HUES64 (cell line): ENCODE results near the gene PREX1.

ENCODE experiments used
- H3K27ac ChIP-seq: 2 replicates; pipeline ENCODE4 v1.7.0; 2013; ENCODE audit warnings: low read depth, low read length, inconsistent platforms
- H3K27me3 ChIP-seq: 2 replicates; pipeline ENCODE4 v1.6.1; 2013; ENCODE audit warnings: mild to moderate bottlenecking, low read length; ENCODE audit not compliant: insufficient read depth
- H3K36me3 ChIP-seq: 2 replicates; pipeline ENCODE4 v1.6.1; 2013; ENCODE audit warnings: mild to moderate bottlenecking, low read length; ENCODE audit not compliant: insufficient read depth
- H3K4me1 ChIP-seq: 2 replicates; pipeline ENCODE4 v1.6.1; 2013; ENCODE audit warnings: mild to moderate bottlenecking, low read length, moderate library complexity; ENCODE audit not compliant: insufficient read depth
- H3K4me3 ChIP-seq: 2 replicates; pipeline ENCODE4 v1.5.1; 2013; ENCODE audit warnings: mild to moderate bottlenecking, low read length, moderate library complexity
- H3K9ac ChIP-seq: 2 replicates; pipeline ENCODE4 v1.6.1; 2013; ENCODE audit warnings: mild to moderate bottlenecking, low read depth, low read length
- H3K9me3 ChIP-seq: 2 replicates; pipeline ENCODE4 v1.6.1; 2013; ENCODE audit warnings: low read depth, low read length; ENCODE audit not compliant: insufficient read depth
- WGBS: fragments of 150-250, 120-280 bp; methylation state at CpG from one replicate; pipeline ENCODE4 v1.1.7; 2013; ENCODE audit warnings: missing lambda C conversion rate; 5-methylcytosine and 5-hydroxymethylcytosine counted together

Gene PREX1

GRCh38 chr20:48635791-48636267, 192.0 kb downstream of the PREX1 start:
- Histone ChIP-seq H3K36me3 (peaks cover 11% of the 10 kb centered on the region; the same call in 1 of the 2 replicates), H3K4me1 (no peaks in the 10 kb centered on the region), H3K4me3 (no peak overlapping the region), H3K9me3 (no peaks in the 10 kb centered on the region), H3K9ac (no peak overlapping the region), H3K27ac (no peak overlapping the region), H3K27me3 (no peaks in the 10 kb centered on the region)
- WGBS = 37% methylated on average over 5 of the region's 5 CpGs

- Histone ChIP-seq H3K36me3 (peaks cover 11% of the 10 kb centered on the region; the same call in 1 of the 2 replicates), H3K4me1 (no peaks in the 10 kb centered on the region), H3K9me3 (no peaks in the 10 kb centered on the region), H3K27me3 (no peaks in the 10 kb centered on the region), H3K9ac (no peak overlapping the region), H3K27ac (no peak overlapping the region), H3K4me3 (no peak overlapping the region)
- WGBS = 94% methylated on average over 5 of the region's 5 CpGs
Measured at GRCh38 chr20:48635361-48635760, 192.4 kb downstream of the PREX1 start.

- Histone ChIP-seq H3K9me3 (no peaks in the 10 kb centered on the region), H3K27ac (no peak overlapping the region), H3K4me3 (no peak overlapping the region), H3K27me3 (no peaks in the 10 kb centered on the region), H3K9ac (no peak overlapping the region), H3K4me1 (no peaks in the 10 kb centered on the region), H3K36me3 (peaks cover 4% of the 10 kb centered on the region; the same call in 1 of the 2 replicates)
- WGBS = 94% methylated on average over 7 of the region's 7 CpGs
Measured at GRCh38 chr20:48634641-48635040, 193.2 kb downstream of the PREX1 start.

- no peak overlapping the region for H3K9ac ChIP-seq
- 87% methylated on average over 9 of the region's 9 CpGs for WGBS
- H3K9me3 ChIP-seq = no peaks in the 10 kb centered on the region
- no peak overlapping the region for H3K27ac ChIP-seq
- no peaks in the 10 kb centered on the region for H3K4me1 ChIP-seq
- no peak overlapping the region for H3K4me3 ChIP-seq
- H3K27me3 ChIP-seq = no peaks in the 10 kb centered on the region
- peaks cover 7% of the 10 kb centered on the region; the same call in 1 of the 2 replicates for H3K36me3 ChIP-seq
Measured at GRCh38 chr20:48633620-48634257, 194.1 kb downstream of the PREX1 start.

DNA sequence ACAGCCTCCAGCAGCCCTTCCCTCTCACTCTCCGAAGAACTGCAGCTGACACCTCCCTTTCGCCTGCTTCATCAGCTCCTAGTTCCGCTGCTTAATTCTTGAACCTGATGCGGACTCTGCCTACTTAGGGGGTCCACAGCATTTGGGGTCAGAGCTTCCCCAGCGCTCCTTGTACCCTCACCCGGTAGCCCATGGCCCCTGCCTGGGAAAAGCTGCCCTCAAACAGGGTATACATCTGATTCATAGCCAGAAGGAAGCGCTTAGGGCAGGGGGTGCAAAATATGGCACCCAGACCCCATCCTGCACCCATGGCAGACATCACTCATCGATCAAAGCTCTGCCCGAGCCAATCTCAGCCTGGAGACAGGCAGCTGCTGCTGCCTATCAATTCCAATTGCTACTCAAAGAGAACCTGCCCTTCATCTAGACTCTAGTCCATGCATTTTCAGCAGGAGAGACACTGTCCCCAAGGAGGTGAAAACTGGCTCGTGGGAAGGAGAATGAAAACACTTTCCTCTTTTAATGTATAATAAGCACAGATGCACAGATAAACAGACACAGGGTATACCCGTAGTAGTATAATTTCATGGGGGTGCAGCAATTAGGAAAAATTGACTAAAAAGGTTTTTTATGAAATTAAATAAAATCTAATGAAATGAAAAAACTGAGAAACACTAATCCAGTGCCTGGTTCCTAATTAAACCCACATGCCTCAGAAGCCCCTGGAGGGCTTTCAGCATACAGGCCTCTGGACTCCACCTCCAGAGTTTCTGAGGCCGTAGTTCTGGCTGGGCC, 194.8 kb downstream of the PREX1 start:
- Histone ChIP-seq H3K9me3 (no peaks in the 10 kb centered on the region), H3K27me3 (no peaks in the 10 kb centered on the region), H3K4me1 (no peaks in the 10 kb centered on the region), H3K9ac (no peak overlapping the region), H3K27ac (no peak overlapping the region), H3K36me3 (peaks cover 7% of the 10 kb centered on the region; the same call in 1 of the 2 replicates), H3K4me3 (no peak overlapping the region)
- WGBS = 91% methylated on average over 11 of the region's 12 CpGs

DNA sequence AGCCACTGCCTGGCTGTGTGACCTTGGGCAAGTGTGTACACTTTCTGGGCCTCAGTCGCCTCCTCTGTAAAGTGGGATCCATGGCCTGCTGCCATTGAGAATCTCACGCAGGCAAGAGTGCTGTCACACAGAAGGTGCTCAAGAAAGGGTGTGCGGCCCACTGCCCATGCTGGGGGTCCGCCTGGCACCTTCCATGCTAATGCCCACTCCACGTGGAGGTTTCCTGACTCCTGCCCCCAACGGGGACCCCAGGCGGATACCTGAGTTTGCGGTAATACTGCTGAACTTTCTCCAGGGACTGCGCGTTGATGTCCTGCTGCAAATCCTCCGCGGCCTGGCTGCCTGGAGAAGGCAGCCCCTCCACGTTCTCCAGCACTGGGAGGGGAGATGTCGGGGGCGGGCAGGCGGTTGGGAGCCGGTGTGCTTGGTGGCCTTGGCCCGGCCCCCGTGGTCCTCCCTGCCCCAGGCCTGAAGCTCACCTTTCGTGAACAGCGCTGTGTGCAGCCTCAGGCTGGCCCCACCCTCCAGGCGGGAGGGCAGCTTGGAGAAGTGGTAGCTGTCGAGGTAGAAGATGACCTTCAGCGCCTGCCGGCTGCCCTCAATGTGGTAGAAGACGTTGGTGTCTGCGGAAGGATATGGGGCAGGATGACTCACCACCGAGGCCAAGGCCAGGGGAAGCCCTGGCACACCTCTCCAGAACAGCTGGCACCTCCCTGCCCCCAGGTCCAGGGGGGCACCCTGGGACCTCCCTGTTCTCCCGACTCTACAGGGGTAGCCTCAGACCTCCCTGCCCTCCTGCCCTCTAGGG, 195.6 kb downstream of the PREX1 start:
- no peak overlapping the region for H3K4me3 ChIP-seq
- no peaks in the 10 kb centered on the region for H3K4me1 ChIP-seq
- H3K27ac ChIP-seq = no peak overlapping the region
- H3K36me3 ChIP-seq = peaks cover 7% of the 10 kb centered on the region; the same call in 1 of the 2 replicates
- H3K9me3 ChIP-seq = no peaks in the 10 kb centered on the region
- H3K9ac ChIP-seq = no peak overlapping the region
- H3K27me3 ChIP-seq = no peaks in the 10 kb centered on the region
- WGBS = 95% methylated on average over 29 of the region's 29 CpGs

GRCh38 chr20:48631114-48632016, 196.4 kb downstream of the PREX1 start:
- Histone ChIP-seq H3K9me3 (no peaks in the 10 kb centered on the region), H3K4me3 (no peak overlapping the region), H3K27ac (no peak overlapping the region), H3K36me3 (peaks cover 7% of the 10 kb centered on the region; the same call in 1 of the 2 replicates), H3K9ac (no peak overlapping the region), H3K27me3 (no peaks in the 10 kb centered on the region), H3K4me1 (no peaks in the 10 kb centered on the region)
- 92% methylated on average over 16 of the region's 16 CpGs for WGBS

- Histone ChIP-seq H3K9ac (no peak overlapping the region), H3K27ac (no peak overlapping the region), H3K4me3 (no peak overlapping the region), H3K4me1 (no peaks in the 10 kb centered on the region), H3K27me3 (no peaks in the 10 kb centered on the region), H3K36me3 (peaks cover 11% of the 10 kb centered on the region; the same call in 1 of the 2 replicates), H3K9me3 (no peaks in the 10 kb centered on the region)
- 88% methylated on average over 18 of the region's 18 CpGs for WGBS
Measured at GRCh38 chr20:48630342-48631075, 197.3 kb downstream of the PREX1 start.

DNA sequence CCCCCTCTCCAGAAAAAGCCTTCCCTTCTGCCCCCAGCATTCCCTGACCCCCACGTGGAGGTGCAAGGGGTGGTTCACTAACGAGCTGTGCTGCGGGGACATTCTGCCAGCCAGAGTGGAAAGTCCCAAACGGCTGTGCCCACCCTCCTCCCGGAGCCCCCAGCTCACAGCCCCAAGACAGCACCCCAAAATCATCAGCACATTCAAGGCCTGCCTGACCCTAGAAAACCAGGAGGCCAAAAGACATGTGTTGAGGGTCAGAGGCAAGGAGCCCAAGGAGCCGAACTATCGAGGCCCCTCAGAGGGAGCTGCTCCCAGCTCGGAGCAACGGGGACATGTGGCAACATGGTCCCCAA, 197.9 kb downstream of the PREX1 start:
- Histone ChIP-seq H3K27me3 (no peaks in the 10 kb centered on the region), H3K4me1 (no peaks in the 10 kb centered on the region), H3K27ac (no peak overlapping the region), H3K36me3 (peaks cover 11% of the 10 kb centered on the region; the same call in 1 of the 2 replicates), H3K9ac (no peak overlapping the region), H3K9me3 (no peaks in the 10 kb centered on the region), H3K4me3 (no peak overlapping the region)
- WGBS = 95% methylated on average over 9 of the region's 9 CpGs
